Measurements from ENCODE around the gene UCK1.

UCK1 gene

DNA sequence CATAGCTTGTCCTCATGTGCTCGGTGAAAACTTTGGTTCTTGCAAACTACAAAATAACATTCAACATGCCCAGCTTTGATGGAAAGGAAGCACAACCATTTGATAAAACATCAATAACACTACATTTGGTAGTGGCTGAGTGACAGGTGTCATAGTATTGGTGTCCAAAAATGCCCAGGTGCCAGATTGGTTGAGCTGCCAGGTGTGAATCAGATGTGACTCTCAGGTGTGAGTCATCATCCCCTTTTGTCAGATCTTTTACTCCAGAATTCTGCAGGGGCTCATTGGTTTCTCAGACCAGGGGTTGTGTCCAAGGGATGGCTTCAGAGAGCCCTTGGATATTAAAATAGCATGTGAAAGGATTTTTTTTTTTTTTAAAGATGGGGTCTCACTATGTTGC lies 50.8 kb downstream of the UCK1 start:
- FAIRE-seq (peak; percentile 55), DNase-seq (ENCODE audit: insufficient read length, low spot score) (no peak)
- TF ChIP-seq PAX5 (IDR thresholded peaks at IDR 0.05; ENCODE audit: insufficient read depth, low read length, severe bottlenecking) (no peak), POLR2AphosphoS5 (IDR thresholded peaks at IDR 0.05; ENCODE audit: low read depth, low read length) (no peak)

DNA sequence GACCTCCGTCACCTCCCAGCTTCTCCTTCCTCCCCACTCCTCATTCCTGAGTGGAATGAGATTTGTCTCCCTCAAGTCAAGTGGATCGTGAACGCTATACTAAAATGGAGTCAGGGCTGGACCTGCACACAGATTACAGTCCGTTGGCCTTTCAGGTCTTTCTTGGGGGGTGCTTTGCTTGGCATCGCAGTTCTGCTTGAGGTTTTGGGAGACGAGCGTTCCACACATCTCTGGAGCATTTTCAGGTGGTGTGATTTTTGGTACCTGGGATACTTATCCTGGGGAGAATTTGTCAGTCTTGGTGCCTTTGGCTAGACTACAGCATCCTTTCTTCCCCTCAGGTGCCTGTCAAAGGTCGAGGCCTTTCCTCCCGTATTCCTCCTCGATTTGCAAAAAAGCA lies 52.2 kb downstream of the UCK1 start:
- no peak for DNase-seq (ENCODE audit: insufficient read length, low spot score)
- FAIRE-seq = no peak
- TF ChIP-seq SPI1 (IDR thresholded peaks at IDR 0.05; ENCODE audit: low read depth, low read length) (no peak), POLR2AphosphoS5 (IDR thresholded peaks at IDR 0.05; ENCODE audit: low read depth, low read length) (no peak), POLR2A (IDR thresholded peaks at IDR 0.05; ENCODE audit: low read depth, low read length) (no peak)

DNA sequence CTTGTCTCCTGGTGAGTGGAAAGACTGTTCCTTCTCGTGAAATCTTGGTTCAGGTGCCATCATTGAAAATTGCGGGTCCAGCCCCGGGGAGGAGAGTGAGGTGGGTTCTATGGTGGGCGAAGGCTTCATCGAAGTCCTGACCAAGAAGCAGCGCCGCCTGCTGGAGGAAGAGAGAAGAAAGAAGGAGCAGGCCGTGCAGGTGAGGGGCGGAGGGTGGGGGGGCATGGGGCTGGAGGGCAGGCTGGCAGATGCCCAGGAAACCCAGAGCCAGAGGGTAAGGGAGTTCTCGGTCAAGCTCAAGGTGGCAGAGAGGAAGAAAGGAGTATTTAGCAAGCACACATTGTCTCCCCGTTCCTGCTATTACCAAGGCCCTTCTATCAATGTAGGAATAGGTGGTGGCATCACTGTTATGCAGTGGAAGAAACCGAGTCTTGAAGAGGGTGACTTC lies 52.6 kb downstream of the UCK1 start:
- DNase-seq (ENCODE audit: insufficient read length, low spot score) (peak; percentile 61), FAIRE-seq (peak; percentile 52)
- no peak for TF ChIP-seq POU2F2 (IDR thresholded peaks at IDR 0.05; ENCODE audit: low read depth, low read length)
- TF ChIP-seq SPI1 (IDR thresholded peaks at IDR 0.05; ENCODE audit: low read depth, low read length) = no peak
- TF ChIP-seq POLR2AphosphoS5 (IDR thresholded peaks at IDR 0.05; ENCODE audit: low read depth, low read length) = no peak
- no peak for TF ChIP-seq TAF1 (IDR thresholded peaks at IDR 0.05; ENCODE audit: low read depth, low read length)
- no peak for TF ChIP-seq POLR2A (IDR thresholded peaks at IDR 0.05; ENCODE audit: low read depth, low read length)
- TF ChIP-seq PAX5 (IDR thresholded peaks at IDR 0.05; ENCODE audit: insufficient read depth, low read length, severe bottlenecking) = no peak

DNA sequence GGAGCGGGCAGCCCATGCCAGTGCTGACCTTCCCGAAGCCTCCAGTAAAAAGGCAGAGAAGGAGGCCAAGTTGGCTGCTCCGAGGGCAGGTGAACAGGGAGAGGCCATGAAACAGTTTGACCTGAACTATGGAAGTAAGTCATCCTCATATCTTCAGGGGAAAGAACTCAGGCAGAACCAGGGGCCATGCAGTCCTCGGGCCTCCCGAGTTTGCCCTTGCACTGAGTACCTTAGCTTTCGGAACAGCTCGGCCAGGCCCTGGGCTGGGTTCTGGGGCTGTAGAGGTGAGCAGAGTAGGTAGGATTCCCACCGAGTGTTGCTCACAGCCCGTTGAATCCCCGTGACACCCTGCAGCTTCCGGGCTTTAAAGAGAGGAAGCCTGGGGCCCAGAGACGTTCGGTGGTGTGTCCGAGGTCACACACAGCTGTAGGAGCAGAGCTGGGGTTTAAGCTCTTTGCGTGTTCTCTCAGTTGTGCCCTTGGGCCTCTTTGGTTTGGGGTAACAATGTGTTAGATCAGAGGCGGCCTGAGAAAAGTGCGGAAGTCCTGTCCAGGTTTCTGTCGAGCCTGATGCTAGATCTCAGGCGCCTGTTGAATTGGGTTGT lies 53.1 kb downstream of the UCK1 start:
- TF ChIP-seq POLR2AphosphoS5 (IDR thresholded peaks at IDR 0.05; ENCODE audit: low read depth, low read length) = no peak
- TF ChIP-seq POLR2A (IDR thresholded peaks at IDR 0.05; ENCODE audit: low read depth, low read length) = no peak
- TF ChIP-seq SPI1 (IDR thresholded peaks at IDR 0.05; ENCODE audit: low read depth, low read length) = no peak
- no peak for TF ChIP-seq TAF1 (IDR thresholded peaks at IDR 0.05; ENCODE audit: low read depth, low read length)
- TF ChIP-seq PAX5 (IDR thresholded peaks at IDR 0.05; ENCODE audit: insufficient read depth, low read length, severe bottlenecking) = no peak
- no peak for TF ChIP-seq POU2F2 (IDR thresholded peaks at IDR 0.05; ENCODE audit: low read depth, low read length)
- no peak for FAIRE-seq
- no peak for DNase-seq (ENCODE audit: insufficient read length, low spot score)

GRCh38 chr9:131477367-131477766 lies 53.7 kb downstream of the UCK1 start:
- no peak for FAIRE-seq
- no peak for TF ChIP-seq PAX5 (IDR thresholded peaks at IDR 0.05; ENCODE audit: insufficient read depth, low read length, severe bottlenecking)
- no peak for TF ChIP-seq POLR2AphosphoS5 (IDR thresholded peaks at IDR 0.05; ENCODE audit: low read depth, low read length)
- no peak for TF ChIP-seq TAF1 (IDR thresholded peaks at IDR 0.05; ENCODE audit: low read depth, low read length)
- TF ChIP-seq SPI1 (IDR thresholded peaks at IDR 0.05; ENCODE audit: low read depth, low read length) = no peak
- TF ChIP-seq POU2F2 (IDR thresholded peaks at IDR 0.05; ENCODE audit: low read depth, low read length) = no peak
- no peak for TF ChIP-seq POLR2A (IDR thresholded peaks at IDR 0.05; ENCODE audit: low read depth, low read length)
- DNase-seq (ENCODE audit: insufficient read length, low spot score) = no peak

DNA sequence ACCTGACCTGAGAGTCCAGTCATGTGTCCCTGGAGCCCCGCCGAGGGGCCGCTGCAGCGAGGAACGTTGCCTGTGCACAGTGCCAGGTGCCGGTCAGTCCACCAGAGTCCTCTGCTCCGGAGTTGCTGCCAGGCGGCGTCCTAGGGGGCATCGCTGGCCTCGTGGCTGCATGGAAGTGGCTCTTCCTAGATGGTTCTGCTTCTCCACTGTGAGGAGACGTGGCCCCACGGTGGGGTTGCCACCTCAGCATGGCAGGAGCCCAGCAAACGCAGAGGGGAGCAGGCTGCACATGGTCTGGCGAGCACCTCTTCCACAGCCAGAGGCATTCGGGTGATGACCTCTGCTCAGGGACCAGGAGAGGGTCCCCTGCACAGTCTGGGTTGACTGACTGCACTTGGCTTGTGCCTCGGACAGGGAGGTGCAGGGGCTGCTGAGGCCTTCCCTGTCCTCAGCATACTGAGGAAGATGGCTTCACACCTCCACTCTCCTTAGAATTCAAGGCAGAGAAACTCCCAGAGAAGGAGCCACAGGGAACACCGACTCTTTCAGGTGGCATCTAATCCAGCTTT lies 54.2 kb downstream of the UCK1 start:
- DNase-seq (ENCODE audit: insufficient read length, low spot score) = no peak
- FAIRE-seq = no peak
- TF ChIP-seq POLR2A (IDR thresholded peaks at IDR 0.05; ENCODE audit: low read depth, low read length) (no peak), SPI1 (IDR thresholded peaks at IDR 0.05; ENCODE audit: low read depth, low read length) (no peak)

- no peak for FAIRE-seq
- no peak for TF ChIP-seq TAF1 (IDR thresholded peaks at IDR 0.05; ENCODE audit: low read depth, low read length)
- no peak for TF ChIP-seq SPI1 (IDR thresholded peaks at IDR 0.05; ENCODE audit: low read depth, low read length)
- no peak for TF ChIP-seq POLR2AphosphoS5 (IDR thresholded peaks at IDR 0.05; ENCODE audit: low read depth, low read length)
- TF ChIP-seq PAX5 (IDR thresholded peaks at IDR 0.05; ENCODE audit: insufficient read depth, low read length, severe bottlenecking) = no peak
- no peak for TF ChIP-seq POLR2A (IDR thresholded peaks at IDR 0.05; ENCODE audit: low read depth, low read length)
- no peak for DNase-seq (ENCODE audit: insufficient read length, low spot score)
Measured at GRCh38 chr9:131475956-131476776, 54.9 kb downstream of the UCK1 start.

- no peak for DNase-seq (ENCODE audit: insufficient read length, low spot score)
- no peak for FAIRE-seq
- no peak for TF ChIP-seq POLR2AphosphoS5 (IDR thresholded peaks at IDR 0.05; ENCODE audit: low read depth, low read length)
Measured at GRCh38 chr9:131475111-131475955, 55.7 kb downstream of the UCK1 start.

DNA sequence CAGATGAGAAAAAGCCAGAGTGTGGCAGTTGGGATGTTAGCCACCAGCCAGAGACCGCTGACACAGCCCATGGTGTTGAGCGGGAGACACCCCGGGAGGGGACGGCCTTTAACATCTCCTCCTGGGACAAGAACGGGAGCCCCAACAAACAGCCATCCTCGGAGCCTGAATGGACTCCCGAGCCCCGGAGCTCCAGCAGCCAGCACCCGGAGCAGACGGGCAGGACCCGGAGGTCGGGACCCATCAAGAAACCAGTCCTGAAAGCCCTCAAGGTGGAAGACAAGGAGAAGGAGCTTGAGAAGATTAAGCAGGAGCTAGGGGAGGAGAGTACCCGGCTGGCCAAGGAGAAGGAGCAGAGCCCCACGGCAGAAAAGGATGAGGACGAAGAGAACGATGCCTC lies 56.4 kb downstream of the UCK1 start:
- no peak for TF ChIP-seq SPI1 (IDR thresholded peaks at IDR 0.05; ENCODE audit: low read depth, low read length)
- TF ChIP-seq TAF1 (IDR thresholded peaks at IDR 0.05; ENCODE audit: low read depth, low read length) = no peak
- no peak for TF ChIP-seq POU2F2 (IDR thresholded peaks at IDR 0.05; ENCODE audit: low read depth, low read length)
- no peak for TF ChIP-seq POLR2AphosphoS5 (IDR thresholded peaks at IDR 0.05; ENCODE audit: low read depth, low read length)
- no peak for TF ChIP-seq PAX5 (IDR thresholded peaks at IDR 0.05; ENCODE audit: insufficient read depth, low read length, severe bottlenecking)
- TF ChIP-seq POLR2A (IDR thresholded peaks at IDR 0.05; ENCODE audit: low read depth, low read length) = no peak
- DNase-seq (ENCODE audit: insufficient read length, low spot score) = no peak
- FAIRE-seq = no peak

Data from GM12891 (cell line).